Measurements from ENCODE around the gene MOB4.

Gene MOB4

DNA sequence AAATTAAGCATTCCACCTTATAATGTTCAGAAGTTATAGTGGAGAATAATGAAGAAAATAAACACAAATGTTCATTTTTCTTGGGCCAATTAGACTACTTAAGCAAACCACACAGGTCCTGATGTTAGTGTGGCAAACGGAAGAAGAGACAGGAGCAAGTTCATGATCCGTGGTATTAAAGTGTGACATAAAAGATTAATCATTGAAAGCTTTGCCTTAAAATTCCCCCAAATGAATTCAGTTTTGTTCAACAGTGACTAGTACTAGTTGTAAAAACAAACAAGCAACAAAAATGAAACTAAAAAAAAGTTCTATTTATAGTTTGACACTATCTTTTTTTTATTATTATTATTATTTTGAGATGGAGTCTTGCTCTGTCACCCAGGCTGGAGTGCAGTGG lies 85.9 kb downstream of the MOB4 start:
- H3K27ac ChIP-seq (ENCODE audit: low read depth, low read length) = no peak overlapping the region
- no peaks in the 10 kb centered on the region for H3K27me3 ChIP-seq (ENCODE audit: control insufficient read depth, insufficient read depth, low read length)
- no peak overlapping the region for H3K9ac ChIP-seq (ENCODE audit: low read length)
- no peaks in the 10 kb centered on the region for H3K4me1 ChIP-seq (ENCODE audit: control insufficient read depth, insufficient read depth, low read length)
- H3K36me3 ChIP-seq (ENCODE audit: control insufficient read depth, insufficient read depth, low read length) = no peaks in the 10 kb centered on the region
- H3K4me3 ChIP-seq (ENCODE audit: low read length) = no peak overlapping the region
